ENCODE results near the gene PAPPA.

The PAPPA gene

DNA sequence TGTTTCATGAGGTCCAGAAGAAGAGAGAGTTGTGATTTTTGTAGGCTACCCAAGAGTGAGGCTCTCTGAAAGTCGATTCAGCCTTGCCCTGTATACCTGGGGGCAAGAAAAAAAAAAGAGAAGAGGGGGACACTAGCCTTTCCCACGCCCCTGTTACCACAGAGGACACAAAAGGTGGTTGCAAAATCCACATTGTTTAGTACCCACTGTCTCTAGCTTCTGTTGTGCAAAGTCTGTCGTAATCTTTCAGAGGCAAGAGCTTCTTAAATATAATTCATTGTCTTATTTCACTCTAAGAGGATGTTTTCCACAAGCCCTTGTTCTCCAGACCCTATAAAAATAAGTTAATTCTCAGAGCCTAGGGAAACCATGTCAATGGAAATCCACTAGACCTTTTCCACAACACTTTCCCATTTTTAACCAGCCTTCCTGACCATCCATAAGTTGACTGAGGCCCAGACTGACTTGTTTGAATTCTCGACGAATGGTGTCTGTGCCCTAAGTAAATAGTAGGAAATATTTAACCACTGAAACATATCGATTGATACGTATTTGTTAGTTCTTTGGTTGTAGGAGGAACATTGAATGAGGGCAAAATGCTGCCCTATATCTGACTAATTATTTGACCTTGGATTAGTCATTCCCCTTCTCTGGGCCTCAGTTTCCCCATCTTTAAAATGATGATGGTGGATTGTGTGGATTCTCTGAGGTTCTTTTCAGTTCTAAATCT, 182.7 kb downstream of the PAPPA start:
- no peak for DNase-seq
- no peak for TF ChIP-seq POLR2A (IDR thresholded peaks at IDR 0.05; ENCODE audit: low read length)
- no peak for TF ChIP-seq GATA1 (IDR thresholded peaks at IDR 0.05; ENCODE audit: low read depth, low read length)

DNA sequence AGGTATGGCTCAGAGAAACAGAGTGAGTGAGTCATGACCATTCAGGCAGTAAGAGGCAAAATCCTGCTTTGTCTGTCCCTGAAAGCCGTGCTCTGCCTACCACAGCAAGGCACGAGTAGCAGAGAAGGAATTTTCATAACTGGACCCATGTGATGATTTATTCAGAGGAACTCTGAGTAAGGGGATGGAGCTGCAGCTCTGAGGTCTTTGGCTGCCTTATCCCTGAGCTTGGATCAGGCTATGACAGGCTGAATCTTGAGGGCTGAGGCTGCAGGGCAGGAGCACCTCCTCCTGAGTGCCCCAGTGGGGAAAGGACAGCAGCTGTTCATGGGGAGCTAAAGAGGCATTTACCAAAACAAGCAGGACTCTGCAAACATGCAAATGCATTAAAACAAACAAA, 183.4 kb downstream of the PAPPA start:
- no peak for TF ChIP-seq POLR2A (IDR thresholded peaks at IDR 0.05; ENCODE audit: low read length)
- TF ChIP-seq GATA1 (IDR thresholded peaks at IDR 0.05; ENCODE audit: low read depth, low read length), result no peak
- no peak for DNase-seq

DNA sequence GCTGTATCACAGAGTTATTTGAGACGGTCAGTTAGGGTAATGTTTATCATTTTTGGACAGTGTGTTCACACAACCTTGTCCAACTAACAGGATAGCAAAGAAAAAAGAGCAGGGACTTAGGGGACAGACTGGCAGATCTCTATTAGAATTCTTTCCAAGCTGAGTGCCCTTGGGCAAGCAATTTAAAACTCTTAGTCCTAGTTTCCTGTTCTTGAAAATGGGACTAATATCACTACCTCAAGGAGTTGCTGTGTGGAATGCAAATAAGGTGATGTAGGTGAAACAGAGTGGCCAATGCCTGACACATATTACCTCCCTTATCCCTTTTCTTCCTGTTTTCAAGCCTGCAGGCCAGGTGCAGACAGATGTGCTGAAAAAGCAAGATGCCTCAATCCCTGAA, 186.7 kb downstream of the PAPPA start:
- no peak for DNase-seq
- TF ChIP-seq GATA1 (IDR thresholded peaks at IDR 0.05; ENCODE audit: low read depth, low read length) (no peak), POLR2A (IDR thresholded peaks at IDR 0.05; ENCODE audit: low read length) (no peak)

DNA sequence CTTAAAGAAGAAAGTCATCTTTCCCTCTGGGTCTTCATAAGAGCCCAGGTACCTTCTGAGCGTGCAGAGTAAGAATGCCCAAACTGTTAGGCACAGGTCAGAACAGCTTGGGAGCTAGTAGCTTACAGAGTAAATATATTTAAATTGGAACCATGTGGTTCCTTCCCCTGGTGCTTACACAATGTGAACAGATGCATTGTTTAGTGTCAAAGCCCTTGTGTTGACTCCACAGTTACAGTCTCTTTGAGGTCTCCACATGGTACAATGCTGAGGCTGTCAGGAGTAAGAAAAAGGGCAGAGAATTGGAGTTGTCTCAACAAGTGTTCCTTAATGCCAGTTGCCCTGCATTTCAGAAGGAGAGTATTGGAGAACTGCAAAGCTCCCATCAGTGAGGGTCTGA, 188.5 kb downstream of the PAPPA start:
- TF ChIP-seq POLR2A (IDR thresholded peaks at IDR 0.05; ENCODE audit: low read length) (no peak), GATA1 (IDR thresholded peaks at IDR 0.05; ENCODE audit: low read depth, low read length) (no peak)

DNA sequence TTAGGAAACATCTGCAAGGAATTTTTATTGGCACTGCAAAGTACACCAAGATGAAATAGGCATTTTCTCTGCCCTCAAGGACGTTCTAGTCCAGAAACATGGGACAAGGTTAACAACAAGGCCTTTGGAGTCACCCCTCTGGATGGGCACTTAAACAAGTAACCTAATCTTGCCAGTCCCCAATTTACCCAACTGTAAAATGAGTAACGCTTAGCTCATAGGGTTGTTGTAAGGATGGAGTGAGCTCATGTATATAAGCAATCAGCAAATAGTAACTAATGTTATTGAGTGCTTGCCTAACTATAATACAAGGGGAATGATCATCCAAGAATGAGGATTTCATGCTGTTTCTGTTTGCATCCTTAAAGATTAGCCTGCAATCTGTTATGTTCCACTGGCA, 189.3 kb downstream of the PAPPA start:
- DNase-seq, result no peak
- no peak for TF ChIP-seq GATA1 (IDR thresholded peaks at IDR 0.05; ENCODE audit: low read depth, low read length)
- no peak for TF ChIP-seq POLR2A (IDR thresholded peaks at IDR 0.05; ENCODE audit: low read length)

More for the DNA sequence above, 188.5 kb downstream of the PAPPA start:
- no peak for DNase-seq

- no peak for DNase-seq
- no peak for TF ChIP-seq POLR2A (IDR thresholded peaks at IDR 0.05; ENCODE audit: low read length)
- TF ChIP-seq GATA1 (IDR thresholded peaks at IDR 0.05; ENCODE audit: low read depth, low read length), result no peak
Measured at GRCh38 chr9:116344416-116344815, 190.8 kb downstream of the PAPPA start.

- no peak for TF ChIP-seq POLR2A (IDR thresholded peaks at IDR 0.05; ENCODE audit: low read length)
- TF ChIP-seq GATA1 (IDR thresholded peaks at IDR 0.05; ENCODE audit: low read depth, low read length), result no peak
- DNase-seq, result no peak
Measured at GRCh38 chr9:116345393-116345792, 191.8 kb downstream of the PAPPA start.

DNA sequence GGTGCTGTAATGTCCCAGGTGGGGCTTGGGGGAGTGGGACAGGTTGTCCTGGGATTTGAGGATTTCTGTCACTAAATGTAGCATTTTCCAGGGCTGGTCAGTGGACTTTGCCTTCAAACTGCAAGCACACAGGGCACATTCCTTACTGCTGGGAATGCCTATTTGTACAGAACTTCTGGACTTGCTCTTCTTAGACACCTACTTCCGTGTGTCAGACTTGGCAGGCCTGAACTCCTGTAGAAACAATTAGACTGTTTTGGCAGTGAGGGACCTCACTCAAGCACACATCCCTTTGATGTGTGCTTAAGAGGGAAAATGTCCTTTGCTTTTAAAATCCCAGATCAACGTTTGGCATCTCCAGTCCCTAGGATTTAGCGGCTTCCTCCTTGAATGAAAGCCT, 192.2 kb downstream of the PAPPA start:
- no peak for TF ChIP-seq POLR2A (IDR thresholded peaks at IDR 0.05; ENCODE audit: low read length)
- no peak for TF ChIP-seq GATA1 (IDR thresholded peaks at IDR 0.05; ENCODE audit: low read depth, low read length)
- no peak for DNase-seq

- DNase-seq, result no peak
- TF ChIP-seq POLR2A (IDR thresholded peaks at IDR 0.05; ENCODE audit: low read length) (no peak), GATA1 (IDR thresholded peaks at IDR 0.05; ENCODE audit: low read depth, low read length) (no peak)
Measured at GRCh38 chr9:116349684-116350083, 196.1 kb downstream of the PAPPA start.

DNA sequence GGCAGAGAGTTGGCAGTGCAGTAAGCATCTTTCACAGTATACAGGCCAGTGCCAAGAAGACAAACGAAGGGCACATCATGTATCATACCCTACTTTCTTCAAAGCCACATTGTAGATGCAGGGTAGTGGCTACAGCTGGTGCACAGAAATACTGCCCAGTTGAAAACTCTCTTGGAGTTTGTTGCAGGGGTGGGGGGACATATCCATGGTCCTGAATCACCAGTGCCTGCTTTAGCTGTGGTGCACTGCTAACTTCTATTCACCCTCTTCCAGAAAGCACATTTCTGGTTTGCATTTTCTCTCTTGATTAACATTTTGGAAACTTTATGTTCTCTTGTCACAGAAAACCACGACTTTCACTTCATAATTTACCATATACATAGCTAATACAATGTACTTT, 196.6 kb downstream of the PAPPA start:
- TF ChIP-seq POLR2A (IDR thresholded peaks at IDR 0.05; ENCODE audit: low read length) (no peak), GATA1 (IDR thresholded peaks at IDR 0.05; ENCODE audit: low read depth, low read length) (no peak)
- DNase-seq, result no peak

DNA sequence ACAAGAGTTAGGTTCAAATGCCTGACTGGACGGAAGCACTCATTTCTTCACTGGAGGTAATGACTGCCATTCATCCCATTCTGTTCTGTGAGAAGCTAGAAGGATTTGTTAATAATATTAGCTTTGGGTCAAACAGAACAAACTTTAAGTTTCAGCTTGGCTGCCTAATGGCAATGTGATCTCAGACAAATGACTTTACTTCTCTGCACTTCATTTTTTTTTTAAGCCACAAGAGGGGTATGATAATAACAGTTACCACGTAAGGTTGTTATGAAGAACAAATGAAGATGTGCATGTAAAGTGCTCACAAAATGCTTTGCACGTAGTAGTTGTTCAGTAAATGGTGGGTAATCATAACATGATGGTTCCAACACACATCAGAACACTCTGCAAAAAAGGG, 199.4 kb downstream of the PAPPA start:
- TF ChIP-seq POLR2A (IDR thresholded peaks at IDR 0.05; ENCODE audit: low read length) (no peak), GATA1 (IDR thresholded peaks at IDR 0.05; ENCODE audit: low read depth, low read length) (no peak)
- no peak for DNase-seq

- DNase-seq, result no peak
- TF ChIP-seq POLR2A (IDR thresholded peaks at IDR 0.05; ENCODE audit: low read length), result no peak
- TF ChIP-seq GATA1 (IDR thresholded peaks at IDR 0.05; ENCODE audit: low read depth, low read length), result no peak
Measured at GRCh38 chr9:116355153-116355921, 201.7 kb downstream of the PAPPA start.

DNA sequence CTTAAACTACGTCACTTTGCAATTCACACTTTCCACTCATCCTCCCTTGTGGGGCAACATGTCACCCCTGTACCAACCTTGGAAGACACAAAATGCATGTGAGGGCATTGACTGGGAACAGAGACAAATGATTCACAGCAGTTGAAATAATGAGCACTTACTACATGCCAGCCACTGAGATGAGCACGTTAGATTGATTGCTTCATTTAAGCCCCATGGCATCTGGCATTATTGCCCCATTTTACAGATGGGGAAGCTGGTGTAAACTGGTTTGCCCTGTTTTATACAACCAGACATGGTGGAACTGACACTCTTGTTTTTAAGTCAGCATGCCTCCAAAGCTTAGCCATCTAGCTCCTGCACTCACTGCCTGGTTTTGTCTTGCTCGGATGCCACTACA, 204.7 kb downstream of the PAPPA start:
- no peak for DNase-seq

GRCh38 chr9:116360016-116360415, 206.4 kb downstream of the PAPPA start:
- TF ChIP-seq GATA1 (IDR thresholded peaks at IDR 0.05; ENCODE audit: low read depth, low read length) (no peak), POLR2A (IDR thresholded peaks at IDR 0.05; ENCODE audit: low read length) (no peak)
- no peak for DNase-seq

More for the DNA sequence above, 204.7 kb downstream of the PAPPA start:
- TF ChIP-seq POLR2A (IDR thresholded peaks at IDR 0.05; ENCODE audit: low read length), result no peak

DNA sequence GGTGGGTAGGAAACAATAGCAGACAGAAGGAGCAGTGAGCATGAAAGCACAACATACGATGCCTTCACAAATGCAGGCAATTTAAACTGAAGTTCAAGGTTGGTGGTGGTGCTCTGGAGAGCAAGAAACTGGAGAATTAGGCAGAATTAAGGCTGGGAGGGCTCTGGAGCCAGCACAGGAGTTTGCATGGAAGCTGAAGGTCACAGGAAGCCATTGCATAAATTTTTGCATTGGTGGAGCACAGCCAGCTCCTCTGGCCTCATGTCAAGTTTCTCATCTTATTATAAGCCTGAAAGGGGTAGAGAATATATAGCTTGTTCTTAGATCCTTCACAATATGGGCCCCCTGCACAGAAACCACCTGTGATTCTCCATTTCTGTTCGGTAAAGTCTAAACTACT, 207.4 kb downstream of the PAPPA start:
- TF ChIP-seq GATA1 (IDR thresholded peaks at IDR 0.05; ENCODE audit: low read depth, low read length), result no peak
- DNase-seq, result no peak
